Mesothelial cell of epicardium (in vitro differentiated cells): ENCODE results near the gene CNN2. TPM values are rescaled to one million over a fixed set of nuclear protein-coding genes. Genes with fewer than 3 reads are reported as not detected.

Experiments
- DNase-seq, 2 experiments: peaks; one replicate each; pipeline ENCODE4 v3.0.0; 2021; ENCODE audit warnings: low spot score in 2 of 2; ENCODE audit not compliant: unreplicated experiment in 2 of 2
- H3K27ac Mint-ChIP-seq: 2 replicates; pipeline ENCODE4 v1.8.0; 2021; ENCODE audit warnings: mixed read lengths
- H3K27me3 Mint-ChIP-seq: 2 replicates; pipeline ENCODE4 v1.8.0; 2021; ENCODE audit warnings: low read depth, mixed read lengths
- H3K36me3 Mint-ChIP-seq: 2 replicates; pipeline ENCODE4 v1.8.0; 2021; ENCODE audit warnings: mixed read lengths
- H3K4me1 Mint-ChIP-seq: 2 replicates; pipeline ENCODE4 v1.8.0; 2021; ENCODE audit warnings: mixed read lengths
- H3K4me3 Mint-ChIP-seq: 2 replicates; pipeline ENCODE4 v1.8.0; 2021; ENCODE audit warnings: mild to moderate bottlenecking, moderate library complexity, mixed read lengths
- H3K9me3 Mint-ChIP-seq: 2 replicates; pipeline ENCODE4 v1.8.0; 2021; ENCODE audit warnings: mixed read lengths
- total RNA-seq: library from RNA; stranded (reverse); gene quantifications from 3 replicates; pipeline ENCODE4 v1.2.1, GENCODE V29; 2021
- TF ChIP-seq, protein P1 (sequence below): fragments of 200-600 bp; sonication (generic); IDR thresholded peaks from one replicate; pipeline ENCODE4 v1.5.0; 2021; ENCODE audit warnings: antibody characterized with exemption; ENCODE audit not compliant: unreplicated experiment

Gene CNN2
- total RNA-seq, 1 donor from 2014 or later = 501 TPM

GRCh38 chr19:998064-998463 is 28.3 kb upstream of the CNN2 start:
- peaks cover 64% of the 10 kb centered on the region for H3K27me3 Mint-ChIP-seq
- no peak overlapping the region for H3K4me3 Mint-ChIP-seq
- no peaks in the 10 kb centered on the region for H3K9me3 Mint-ChIP-seq
- TF ChIP-seq, protein P1, sequence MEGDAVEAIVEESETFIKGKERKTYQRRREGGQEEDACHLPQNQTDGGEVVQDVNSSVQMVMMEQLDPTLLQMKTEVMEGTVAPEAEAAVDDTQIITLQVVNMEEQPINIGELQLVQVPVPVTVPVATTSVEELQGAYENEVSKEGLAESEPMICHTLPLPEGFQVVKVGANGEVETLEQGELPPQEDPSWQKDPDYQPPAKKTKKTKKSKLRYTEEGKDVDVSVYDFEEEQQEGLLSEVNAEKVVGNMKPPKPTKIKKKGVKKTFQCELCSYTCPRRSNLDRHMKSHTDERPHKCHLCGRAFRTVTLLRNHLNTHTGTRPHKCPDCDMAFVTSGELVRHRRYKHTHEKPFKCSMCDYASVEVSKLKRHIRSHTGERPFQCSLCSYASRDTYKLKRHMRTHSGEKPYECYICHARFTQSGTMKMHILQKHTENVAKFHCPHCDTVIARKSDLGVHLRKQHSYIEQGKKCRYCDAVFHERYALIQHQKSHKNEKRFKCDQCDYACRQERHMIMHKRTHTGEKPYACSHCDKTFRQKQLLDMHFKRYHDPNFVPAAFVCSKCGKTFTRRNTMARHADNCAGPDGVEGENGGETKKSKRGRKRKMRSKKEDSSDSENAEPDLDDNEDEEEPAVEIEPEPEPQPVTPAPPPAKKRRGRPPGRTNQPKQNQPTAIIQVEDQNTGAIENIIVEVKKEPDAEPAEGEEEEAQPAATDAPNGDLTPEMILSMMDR = no peak
- H3K4me1 Mint-ChIP-seq = peaks cover 14% of the 10 kb centered on the region
- no peaks in the 10 kb centered on the region for H3K36me3 Mint-ChIP-seq
- no peak for DNase-seq
- no peak overlapping the region for H3K27ac Mint-ChIP-seq

- DNase-seq = no peak
- peaks cover 70% of the 10 kb centered on the region for H3K27me3 Mint-ChIP-seq
- H3K4me3 Mint-ChIP-seq = peak overlapping the region; percentile 60
- H3K9me3 Mint-ChIP-seq = no peaks in the 10 kb centered on the region
- peaks cover 14% of the 10 kb centered on the region for H3K4me1 Mint-ChIP-seq
- H3K27ac Mint-ChIP-seq = no peak overlapping the region
- TF ChIP-seq, protein P1 = no peak
- H3K36me3 Mint-ChIP-seq = no peaks in the 10 kb centered on the region
These were observed 27.1 kb upstream of the CNN2 start for GRCh38 chr19:999379-999719.

- peaks cover 72% of the 10 kb centered on the region for H3K27me3 Mint-ChIP-seq
- TF ChIP-seq, protein P1 = peak; percentile 44
- peak in 1 of 2 experiments; percentile 67 for DNase-seq
- H3K27ac Mint-ChIP-seq = no peak within 1 kb of the TSS
- peak within 1 kb of the TSS; percentile 60 for H3K4me3 Mint-ChIP-seq
- no peaks in the 10 kb centered on the region for H3K36me3 Mint-ChIP-seq
- H3K4me1 Mint-ChIP-seq = peaks cover 14% of the 10 kb centered on the region
- H3K9me3 Mint-ChIP-seq = no peaks in the 10 kb centered on the region
These were observed 26.3 kb upstream of the CNN2 start, which contains the start of gene GRIN3B for GRCh38 chr19:1000095-1000494. Gene GRIN3B, plus strand, starts transcription at chr19:1000419. Its CDS starts 19 bp downstream, at chr19:1000438.

DNA sequence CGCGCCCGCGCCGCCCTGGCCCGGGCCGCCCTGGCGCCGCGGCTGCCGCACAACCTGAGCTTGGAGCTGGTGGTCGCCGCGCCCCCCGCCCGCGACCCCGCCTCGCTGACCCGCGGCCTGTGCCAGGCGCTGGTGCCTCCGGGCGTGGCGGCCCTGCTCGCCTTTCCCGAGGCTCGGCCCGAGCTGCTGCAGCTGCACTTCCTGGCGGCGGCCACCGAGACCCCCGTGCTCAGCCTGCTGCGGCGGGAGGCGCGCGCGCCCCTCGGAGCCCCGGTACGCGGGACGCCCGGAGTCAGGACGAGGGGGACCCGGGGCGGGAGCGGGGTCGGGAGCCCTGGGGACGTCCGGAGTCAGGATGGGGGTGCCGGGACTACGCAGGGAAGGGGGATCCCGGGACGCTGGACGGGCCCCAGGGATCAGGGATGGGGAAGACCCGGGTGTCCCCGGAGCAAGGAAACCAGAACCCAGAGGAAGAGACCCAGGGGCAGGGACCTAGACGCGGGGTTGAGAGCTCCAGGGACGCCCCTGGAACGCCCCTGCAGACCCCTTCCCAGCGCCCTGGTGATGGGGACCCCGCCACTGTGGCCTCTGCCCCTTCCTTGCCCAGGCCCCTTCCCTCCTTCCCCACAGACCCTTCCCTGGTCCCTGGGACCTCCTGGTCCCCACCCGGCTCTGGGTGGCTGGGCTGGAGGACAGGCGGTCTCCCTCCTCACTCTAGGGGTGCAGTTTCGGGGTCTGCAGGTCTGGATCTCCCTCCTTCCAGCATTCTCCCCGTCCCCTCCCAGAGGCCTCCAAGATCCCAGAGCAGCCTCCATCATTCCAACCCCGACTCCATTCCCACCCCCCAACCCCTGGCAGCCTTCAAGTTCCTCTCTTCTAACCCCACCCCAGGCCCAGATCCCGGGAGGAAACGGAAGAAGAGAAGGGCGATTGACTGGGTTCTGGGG is 25.5 kb upstream of the CNN2 start:
- peaks cover 14% of the 10 kb centered on the region for H3K4me1 Mint-ChIP-seq
- TF ChIP-seq, protein P1 = no peak
- H3K27ac Mint-ChIP-seq = no peak overlapping the region
- H3K27me3 Mint-ChIP-seq = peaks cover 69% of the 10 kb centered on the region
- no peak for DNase-seq
- H3K4me3 Mint-ChIP-seq = peak overlapping the region; percentile 43
- no peaks in the 10 kb centered on the region for H3K9me3 Mint-ChIP-seq
- no peaks in the 10 kb centered on the region for H3K36me3 Mint-ChIP-seq

GRCh38 chr19:1001538-1002166 is 24.8 kb upstream of the CNN2 start:
- TF ChIP-seq, protein P1 = peak; percentile 83
- H3K36me3 Mint-ChIP-seq = peaks cover 2% of the 10 kb centered on the region
- peak in 1 of 2 experiments; percentile 83 for DNase-seq
- peak overlapping the region; percentile 36 for H3K4me3 Mint-ChIP-seq
- no peaks in the 10 kb centered on the region for H3K9me3 Mint-ChIP-seq
- no peak overlapping the region for H3K27ac Mint-ChIP-seq
- peaks cover 9% of the 10 kb centered on the region for H3K4me1 Mint-ChIP-seq
- peaks cover 61% of the 10 kb centered on the region for H3K27me3 Mint-ChIP-seq
